OCI-M1 (cell line): Measurements from ENCODE around the gene DGKQ.

ENCODE experiments used
- DNase-seq: peaks from one replicate; lab custom pipeline; 2025; lab: John Stamatoyannopoulos, UW

Gene DGKQ

DNA sequence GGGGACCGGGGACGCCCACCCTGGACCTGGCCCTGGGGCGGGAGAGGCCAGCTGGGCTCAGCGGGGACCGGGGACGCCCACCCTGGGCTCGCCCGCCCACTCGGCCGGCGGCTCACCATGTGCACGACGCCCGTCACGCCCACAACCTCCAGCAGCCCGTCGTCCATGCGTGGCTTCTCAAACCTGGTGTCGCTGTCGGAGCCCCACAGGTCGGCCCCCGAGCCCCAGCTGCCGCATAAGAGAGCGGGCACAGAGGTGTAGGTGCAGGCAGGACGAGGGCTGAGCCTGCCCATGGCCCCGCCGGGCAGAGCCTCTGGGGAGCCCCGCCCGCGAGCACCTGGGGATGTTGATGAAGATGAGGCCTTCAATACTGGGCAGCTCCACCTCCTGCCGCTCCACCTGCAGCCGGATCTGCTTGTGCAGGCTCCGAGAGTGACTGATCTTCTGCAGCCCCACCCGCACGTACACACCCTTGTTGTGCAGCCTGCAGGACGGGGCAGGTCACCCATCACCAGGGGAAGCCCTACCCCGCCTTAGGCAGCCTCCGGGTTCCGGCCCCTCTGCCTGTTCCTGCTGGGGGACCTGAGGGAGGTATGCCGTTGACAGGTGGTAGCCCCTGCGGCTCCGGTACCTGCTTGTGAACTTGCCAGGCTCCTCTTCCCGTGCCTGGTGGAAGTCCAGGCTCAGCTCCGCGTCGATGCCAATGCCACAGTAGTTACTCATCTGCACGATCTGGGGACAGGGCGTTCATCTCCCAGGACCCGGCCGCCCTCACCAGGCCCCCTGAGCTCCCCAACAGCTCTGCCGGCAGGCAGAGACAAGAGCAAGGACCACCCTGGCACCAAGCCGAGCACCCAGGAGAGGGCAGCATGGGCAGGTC lies 11.8 kb downstream of the DGKQ start:
- no peak for DNase-seq

DNA sequence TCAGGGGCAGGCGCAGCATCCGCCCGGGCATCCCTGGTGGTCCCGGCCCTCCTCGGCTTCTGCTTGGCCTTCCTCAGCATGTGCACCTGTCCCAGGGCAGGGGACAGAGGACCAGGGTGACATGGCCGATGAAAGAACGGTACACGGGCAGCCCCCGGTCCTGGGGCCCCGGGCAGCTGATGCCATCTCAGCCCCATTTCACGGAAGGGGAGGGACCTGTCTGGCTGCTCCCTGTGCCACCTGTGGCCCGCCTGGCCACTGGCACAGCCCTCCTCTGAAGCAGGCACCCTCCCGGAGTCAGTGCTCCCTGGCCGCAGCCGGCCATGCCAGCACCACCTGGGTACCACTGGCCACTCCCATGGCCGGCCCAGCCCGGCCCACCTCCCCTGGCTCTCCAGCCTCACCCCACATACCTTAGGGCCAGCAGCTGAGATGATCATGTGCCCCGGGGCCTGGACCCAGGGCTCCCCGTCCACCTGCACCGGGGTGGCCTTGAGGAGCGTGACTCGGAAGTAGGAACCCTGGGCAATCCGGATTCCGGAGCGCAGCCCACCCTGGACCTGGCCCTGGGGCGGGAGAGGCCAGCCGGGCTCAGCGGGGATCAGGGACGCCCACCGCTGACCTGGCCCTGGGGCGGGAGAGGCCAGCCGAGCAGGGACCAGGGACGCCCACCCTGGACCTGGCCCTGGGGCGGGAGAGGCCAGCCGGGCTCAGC lies 12.6 kb downstream of the DGKQ start:
- no peak for DNase-seq

DNA sequence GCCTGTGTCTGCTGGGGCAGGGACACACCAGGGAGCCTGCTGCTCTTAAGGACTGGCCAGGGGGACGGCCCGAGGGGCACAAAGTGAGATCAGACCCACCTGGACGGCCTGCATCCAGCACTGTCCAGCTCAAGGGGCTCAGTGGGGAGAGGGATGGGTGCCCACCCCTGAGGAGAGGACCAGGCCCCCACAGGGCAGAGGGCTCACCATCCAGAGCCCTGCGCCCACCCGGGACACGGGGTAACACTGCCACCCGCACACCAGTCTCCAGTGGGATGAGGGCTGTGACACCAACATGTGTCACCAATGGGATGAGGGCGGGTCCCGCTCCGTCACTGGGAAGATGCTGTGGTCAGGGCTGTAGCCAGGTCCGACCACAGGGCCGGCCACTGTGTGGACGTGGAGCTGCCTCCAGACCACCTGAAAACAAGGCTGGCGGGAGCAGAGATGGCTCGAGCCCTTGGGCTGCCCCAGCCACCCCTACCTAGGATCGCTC lies 13.2 kb downstream of the DGKQ start:
- no peak for DNase-seq

DNA sequence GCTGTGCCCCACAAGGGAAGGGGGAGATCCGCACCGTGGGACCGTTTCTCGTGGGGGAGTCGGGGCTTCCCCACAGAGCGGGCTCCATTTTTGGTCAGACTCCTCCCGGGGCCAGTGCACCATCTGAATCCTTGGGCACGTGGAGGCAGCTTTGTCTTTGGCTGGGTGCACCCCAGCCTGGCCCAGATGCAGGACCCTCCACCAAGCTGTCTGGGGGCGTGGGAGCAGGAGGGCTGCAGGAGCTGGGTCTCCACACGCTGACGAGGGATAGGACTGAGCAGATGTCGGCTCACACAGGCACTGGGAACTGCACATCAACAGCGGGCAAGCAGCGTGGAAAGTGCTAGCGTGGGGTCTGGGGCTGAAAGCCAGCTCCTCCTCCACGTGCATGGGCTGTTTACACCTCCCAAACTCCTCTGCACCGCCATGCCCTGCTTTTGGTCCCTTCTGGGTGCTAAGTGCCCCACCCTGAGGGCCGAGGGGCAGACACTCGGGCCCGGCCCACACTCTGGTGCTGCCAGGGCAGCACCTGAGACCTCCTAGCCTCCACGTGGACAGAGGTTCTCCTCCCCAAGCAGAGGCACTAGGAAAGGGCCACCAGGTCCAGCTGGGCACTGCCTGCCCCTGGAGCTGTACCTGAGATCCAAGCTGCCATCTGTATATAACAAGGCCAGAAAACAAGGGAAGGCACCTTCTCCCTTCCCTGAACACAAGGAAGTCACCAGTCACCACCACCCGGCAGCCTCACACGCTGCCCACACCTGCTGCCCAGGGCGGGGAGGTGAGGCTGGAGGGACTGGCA lies 13.8 kb downstream of the DGKQ start:
- no peak for DNase-seq

DNA sequence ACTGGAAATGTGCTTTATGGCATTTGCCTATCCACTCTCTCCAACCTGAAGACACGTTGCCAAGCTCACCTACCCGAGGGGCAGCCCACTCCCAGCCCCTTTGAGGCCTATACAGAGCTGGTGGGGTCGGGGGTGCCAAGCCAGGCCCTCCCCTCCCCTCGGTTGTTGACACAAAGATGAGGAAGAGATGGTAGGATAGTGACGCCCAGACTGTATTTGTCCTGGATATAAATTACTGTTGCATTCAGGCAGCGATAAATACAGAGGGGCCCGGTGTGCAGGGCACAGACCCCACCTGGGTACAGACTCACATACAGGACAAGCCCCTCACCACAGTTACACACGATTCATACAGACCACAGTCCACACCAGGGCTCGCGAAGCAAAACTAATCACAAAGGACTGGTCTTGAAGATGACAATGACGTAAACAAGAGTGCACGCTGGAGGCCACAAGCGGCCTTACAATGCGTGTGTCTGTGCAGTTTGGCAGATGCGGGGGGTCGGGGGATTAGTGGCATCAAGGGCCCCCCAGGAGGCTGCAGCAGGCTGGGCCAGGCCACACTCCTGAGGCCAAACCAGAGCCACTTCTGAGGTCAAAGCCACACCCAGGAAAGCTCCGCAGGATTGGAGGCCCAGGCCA lies 14.6 kb downstream of the DGKQ start:
- DNase-seq = no peak

DNA sequence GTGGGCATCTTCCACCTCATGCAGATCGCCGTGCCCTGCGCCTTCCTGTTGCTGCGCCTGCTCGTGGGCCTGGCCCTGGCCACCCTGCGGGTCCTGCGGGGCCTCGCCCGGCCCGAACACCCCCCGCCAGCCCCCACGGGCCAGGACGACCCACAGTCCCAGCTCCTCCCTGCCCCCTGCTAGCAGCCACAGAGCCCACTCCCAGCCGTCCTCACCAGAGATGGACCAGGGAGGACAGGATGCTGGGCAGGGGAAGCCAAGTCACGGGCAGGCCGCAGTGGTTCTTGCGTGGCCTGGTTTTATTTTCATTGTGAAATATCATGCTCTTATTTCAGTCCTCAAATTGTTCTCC lies 15.1 kb downstream of the DGKQ start:
- DNase-seq = no peak

DNA sequence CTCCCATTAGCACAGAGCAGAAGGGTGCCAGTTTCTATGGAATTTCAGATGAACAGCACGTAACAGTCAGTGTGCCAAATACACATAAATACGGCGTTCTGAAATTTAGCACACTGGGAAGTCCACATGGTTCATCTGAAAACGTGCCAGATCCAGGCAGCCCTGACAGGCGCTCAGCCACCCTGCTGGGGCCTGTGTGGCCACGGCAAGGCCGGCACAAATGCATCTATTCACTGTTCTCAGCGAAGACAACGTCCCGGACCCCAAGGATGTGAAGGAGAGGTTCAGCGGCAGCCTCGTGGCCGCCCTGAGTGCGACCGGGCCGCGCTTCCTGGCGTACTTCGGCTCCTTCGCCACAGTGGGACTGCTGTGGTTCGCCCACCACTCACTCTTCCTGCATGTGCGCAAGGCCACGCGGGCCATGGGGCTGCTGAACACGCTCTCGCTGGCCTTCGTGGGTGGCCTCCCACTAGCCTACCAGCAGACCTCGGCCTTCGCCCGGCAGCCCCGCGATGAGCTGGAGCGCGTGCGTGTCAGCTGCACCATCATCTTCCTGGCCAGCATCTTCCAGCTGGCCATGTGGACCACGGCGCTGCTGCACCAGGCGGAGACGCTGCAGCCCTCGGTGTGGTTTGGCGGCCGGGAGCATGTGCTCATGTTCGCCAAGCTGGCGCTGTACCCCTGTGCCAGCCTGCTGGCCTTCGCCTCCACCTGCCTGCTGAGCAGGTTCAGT lies 15.6 kb downstream of the DGKQ start:
- DNase-seq = no peak

DNA sequence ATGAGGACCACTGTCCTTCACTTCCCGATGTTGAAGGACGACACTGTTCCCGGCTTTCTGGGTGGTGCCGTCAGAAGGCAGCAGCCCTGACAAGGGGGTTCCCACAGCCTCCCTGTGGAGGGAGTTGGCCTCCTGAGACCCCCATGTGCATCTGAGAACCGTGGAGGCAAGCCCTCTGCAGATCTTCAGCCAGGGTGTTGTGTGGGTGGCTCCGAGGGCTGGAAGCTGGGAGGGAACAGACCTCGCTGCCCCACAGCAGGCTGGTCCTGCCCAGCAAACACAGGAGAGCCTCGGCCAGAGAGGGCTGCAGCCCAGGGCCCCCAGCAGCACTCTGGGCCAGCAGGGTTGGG lies 16.2 kb downstream of the DGKQ start:
- no peak for DNase-seq

DNA sequence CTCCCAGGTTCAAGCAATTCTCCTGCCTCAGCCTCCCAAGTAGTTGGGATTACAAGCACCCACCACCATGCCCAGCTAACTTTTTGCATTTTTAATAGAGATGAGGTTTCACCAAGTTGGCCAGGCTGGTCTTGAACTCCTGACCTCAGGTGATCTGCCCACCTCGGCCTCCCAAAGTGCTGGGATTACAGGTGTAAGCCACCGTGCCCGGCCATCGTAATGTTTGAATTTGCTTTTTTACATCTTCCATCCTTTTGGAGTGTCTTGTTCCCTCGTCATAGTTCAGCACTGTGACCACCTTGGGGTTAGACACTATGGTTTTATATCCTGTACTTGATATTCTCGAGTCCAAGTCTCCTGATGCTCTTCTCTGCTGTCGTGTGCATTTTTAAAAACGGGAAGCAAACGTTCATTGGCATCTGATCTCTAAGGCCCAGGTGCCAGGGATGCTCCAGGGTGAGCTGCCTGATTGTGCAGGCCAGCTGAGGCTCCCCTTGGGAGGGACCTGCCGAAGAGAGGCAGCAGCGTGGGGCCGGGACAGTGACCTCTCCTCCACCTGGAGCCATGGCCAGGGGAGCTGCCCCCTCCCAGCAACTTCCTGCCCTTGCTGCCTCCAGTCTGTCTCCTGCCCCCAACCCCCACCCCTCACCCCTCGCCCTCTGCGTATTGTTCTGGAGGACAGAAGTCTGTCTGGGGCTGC lies 16.7 kb downstream of the DGKQ start:
- no peak for DNase-seq

DNA sequence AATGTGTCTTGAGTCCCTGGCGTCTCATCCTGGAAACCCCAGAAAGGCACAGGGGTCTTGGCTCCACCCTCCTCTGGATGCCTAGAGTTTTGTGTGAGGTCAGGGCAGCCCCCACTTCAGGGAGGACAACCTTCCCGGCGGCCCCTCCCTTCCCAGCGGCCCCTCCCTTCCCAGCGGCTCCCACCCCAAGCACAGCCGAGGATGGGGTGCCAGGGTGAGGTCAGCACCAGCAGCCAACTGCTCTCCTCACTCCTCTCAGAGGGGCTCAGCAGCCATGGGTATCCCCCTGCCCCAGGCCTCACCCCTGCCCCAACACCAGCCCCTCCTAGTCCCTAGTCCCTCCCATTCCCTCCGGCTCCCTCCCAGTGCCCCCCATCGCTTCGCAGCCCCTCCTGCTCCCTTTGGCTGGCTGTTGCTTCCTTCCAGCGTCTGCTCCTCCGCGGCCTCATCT lies 17.4 kb downstream of the DGKQ start:
- no peak for DNase-seq

DNA sequence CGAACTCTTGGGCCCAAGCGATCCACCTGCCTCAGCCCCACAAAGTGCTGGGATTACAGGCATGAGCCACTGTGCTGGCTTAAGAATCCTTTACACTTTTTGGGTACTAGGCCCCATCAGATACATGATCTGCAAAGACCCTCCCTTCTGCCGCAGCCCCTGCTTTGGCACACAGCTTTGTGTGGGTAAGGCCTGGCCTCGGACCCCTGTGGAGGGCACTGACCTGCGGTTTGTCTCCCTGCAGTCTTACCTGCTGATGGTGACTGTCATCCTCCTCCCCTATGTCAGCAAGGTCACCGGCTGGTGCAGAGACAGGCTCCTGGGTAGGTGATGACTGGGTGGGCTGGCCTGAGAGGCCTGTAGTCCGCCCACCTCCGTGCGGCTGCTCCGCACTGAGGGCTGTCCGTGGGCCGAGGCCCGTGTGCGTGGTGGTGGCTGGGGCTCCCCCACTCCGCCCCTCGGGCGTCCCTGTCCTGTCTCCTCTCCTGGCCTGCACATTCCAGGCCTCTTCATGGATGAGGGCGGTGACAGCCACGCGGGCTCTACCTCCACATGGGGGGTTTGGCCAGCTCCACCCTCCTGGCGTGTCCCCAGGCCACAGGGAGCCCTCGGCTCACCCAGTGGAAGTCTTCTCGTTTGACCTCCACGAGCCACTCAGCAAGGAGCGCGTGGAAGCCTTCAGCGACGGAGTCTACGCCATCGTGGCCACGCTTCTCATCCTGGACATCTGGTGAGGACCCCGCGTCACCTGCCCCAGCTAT lies 18.0 kb downstream of the DGKQ start:
- no peak for DNase-seq

DNA sequence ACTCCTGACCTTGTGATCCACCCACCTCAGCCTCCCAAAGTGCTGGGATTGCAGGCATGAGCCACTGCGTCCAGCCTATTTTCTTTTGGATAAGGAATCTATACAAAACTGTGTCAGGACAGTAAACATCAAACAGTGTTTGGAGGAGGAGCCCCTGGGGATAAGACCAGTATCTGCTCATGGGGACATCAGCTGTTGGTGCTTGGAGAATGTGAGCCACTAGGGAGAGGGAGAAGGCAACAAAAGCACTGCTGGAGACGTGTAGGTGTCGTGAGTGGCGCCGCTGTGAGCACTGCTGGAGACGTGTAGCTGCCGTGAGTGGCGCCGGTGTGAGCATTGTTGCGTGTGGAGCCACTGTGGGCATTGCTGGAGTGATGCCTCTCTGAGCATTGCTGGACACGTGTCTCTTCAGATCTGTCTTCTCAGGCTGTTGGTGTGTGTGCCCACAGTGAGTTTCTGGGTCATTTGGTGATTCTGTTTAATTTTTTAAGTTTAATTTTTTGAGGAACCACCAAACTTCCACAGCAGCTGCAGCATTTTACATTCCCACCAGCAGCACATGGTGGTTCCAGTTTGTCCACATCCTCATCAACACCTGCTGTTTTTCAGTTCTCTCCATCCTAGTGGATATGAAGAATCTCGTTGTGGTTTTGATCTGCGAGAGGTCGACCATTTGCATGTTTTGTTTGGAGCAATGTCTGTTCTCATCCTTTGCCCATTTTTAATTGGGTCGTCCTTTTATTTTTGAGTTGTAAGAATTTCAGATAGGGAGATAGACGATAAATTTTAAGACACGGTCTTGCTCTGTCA lies 19.0 kb downstream of the DGKQ start:
- no peak for DNase-seq

DNA sequence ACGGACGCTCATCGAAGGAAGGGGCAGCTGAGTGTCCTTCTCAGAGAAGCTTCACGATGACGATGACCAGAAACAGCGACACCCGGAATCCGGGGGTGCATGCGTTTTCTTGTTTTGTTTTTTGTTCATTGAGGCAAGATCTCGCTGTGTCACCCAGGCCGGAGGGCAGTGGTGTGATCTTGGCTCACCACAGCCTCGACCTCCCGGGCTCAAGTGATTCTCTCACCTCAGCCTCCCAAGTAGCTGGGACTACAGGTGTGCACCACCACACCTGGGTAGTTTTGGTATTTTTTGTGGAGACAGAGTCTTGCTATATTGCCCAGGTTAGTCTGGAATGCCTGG lies 19.8 kb downstream of the DGKQ start:
- DNase-seq = no peak

DNA sequence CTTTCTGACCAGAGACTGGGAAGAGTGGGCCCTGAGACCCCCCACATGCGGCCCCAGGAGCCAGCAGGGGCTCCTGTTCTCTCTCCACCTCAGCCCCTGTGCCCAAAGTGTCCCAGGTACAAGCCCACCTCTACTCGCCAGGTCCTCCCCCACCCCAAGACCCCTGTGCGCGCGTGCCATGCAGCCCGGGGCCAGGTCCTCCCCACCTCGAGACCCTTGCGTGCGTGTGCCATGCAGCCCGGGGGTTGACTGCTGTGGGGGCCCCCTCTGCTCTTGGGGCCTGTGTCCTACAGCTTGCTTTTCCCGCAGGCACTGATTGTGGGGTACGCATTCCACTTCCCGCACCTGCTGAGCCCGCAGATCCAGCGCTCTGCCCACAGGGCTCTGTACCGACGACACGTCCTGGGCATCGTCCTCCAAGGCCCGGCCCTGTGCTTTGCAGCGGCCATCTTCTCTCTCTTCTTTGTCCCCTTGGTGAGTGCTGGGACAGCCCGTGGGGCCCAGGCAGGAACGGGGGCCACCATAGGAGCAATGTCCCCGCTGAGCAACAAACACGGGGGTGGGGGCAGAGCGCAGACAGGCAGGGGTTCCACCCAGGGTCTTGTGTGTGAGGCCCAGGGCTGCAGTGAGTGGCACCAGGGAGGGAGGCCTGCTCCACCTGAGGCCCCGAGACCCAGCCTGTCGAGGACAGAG lies 20.3 kb downstream of the DGKQ start:
- no peak for DNase-seq

DNA sequence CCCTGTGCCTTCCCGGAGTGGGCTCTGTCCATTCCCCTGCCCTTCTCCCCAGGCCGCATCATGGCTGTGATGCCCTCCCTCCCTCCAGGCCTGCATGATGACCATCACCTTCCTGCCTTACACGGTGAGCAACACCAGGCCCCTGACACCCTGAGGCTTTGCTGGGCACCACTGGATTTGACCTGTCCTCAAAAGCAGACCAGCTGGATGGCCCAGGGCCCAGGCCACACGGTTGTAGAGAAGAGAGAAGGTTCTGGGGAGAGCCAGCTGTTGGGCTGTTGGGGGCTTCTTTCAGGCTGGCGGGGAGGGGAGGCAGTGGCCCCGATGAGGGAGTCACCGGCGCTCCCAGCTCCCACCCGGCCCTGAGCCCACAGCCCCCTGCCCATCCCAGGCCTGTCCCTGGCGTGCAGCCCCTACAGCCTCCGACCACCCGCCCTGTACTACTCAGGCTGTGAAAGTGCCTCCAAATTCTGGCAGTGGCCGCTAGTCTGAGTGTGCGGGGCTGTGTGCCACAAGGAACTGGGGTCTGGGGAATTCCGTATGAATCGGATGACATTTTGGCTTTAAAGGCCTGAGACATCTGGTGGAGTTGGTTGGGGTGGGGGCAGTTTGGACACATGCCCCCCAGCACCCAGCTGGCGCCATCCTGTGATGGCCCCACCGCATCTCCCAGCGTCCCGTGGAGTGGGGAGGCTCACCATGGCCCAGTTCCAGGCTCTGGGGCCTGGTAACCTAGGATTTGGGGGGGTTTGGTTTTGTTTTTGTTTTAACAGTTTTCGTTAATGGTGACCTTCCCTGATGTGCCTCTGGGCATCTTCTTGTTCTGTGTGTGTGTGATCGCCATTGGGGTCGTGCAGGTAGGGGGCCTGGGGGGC lies 21.5 kb downstream of the DGKQ start:
- no peak for DNase-seq

DNA sequence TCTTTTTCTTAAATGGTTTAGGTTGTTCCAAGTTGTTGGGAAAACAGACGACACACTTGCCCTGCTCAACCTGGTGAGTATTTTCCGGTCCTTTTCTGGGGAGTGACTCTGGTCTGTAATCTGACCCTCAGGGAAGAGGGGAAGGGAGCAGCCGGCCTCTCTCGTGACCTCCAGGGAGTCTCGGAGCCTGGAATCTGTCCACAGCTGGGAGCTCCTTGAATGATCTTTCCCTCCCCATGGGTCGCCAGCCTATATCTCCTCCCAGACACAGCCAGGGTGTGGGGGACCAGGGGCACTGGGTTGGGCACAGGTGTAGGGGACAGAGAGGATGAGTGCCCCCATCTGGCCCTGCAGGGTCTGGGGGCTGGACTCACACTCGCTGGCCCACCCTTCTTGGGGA lies 22.2 kb downstream of the DGKQ start:
- DNase-seq = no peak

DNA sequence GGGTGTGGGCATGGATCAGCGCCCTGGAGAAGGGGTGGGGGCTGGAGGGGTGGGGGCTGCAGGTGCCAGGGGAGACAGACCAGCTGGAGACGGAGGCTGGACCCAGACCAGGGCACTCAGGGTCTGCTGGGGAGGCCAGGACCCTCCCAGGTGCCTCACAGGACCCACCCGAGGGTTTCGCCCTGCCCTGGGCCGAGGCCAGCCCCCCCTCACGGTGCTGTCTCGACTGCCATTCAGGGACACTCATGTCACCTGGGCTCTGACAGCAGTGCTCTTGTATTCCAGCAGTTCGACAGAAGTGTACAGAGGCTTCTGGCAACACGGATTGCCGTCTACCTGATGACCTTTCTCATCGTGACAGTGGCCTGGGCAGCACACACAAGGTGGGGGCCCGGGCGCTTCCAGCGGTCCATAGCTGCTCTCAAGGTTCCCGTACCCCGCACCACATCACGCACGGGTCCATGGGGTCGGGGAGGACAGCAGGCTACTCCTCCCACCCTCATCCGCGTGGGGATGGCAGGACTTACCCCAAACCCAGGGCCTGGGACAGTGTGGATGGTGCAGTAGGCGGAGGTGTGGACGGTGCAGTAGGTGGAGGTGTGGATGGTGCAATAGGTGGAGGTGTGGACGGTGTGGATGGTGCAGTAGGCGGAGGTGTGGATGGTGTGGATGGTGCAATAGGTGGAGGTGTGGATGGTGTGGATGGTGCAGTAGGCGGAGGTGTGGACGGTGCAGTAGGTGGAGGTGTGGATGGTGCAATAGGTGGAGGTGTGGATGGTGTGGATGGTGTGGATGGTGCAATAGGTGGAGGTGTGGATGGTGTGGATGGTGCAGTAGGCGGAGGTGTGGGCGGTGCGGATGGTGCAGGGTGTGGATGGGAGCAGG lies 23.0 kb downstream of the DGKQ start:
- no peak for DNase-seq
